Measurements from ENCODE around the gene GC. TPM values are rescaled to one million over a fixed set of nuclear protein-coding genes. Genes with fewer than 3 reads are reported as not detected.

Gene GC
- total and polyA plus RNA-seq, 9 of the 15 experiments (the other 6 are each of a cell fraction or from before 2014, with no cell fraction given): 0.44 TPM; not detected in 8

DNA sequence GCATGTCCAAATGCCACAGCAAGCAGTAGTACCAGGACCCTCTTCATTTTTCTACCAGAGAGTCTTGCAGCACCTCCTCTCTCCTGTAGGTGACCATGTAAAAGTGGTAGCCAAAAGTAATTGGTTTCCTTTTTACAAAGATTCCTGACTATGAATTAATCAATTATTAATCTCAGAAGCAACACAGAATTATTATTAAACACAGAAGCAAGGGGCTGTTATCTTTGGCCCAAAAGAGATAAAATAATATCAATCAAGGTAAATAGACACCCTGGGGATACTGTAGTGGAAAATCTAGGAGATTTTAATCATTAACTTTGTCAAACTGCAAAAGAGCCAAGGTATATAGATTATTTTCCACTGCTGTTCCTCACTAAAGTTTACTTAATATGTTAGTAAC lies at the start of gene GC (continued):
- TF ChIP-seq, protein P1, sequence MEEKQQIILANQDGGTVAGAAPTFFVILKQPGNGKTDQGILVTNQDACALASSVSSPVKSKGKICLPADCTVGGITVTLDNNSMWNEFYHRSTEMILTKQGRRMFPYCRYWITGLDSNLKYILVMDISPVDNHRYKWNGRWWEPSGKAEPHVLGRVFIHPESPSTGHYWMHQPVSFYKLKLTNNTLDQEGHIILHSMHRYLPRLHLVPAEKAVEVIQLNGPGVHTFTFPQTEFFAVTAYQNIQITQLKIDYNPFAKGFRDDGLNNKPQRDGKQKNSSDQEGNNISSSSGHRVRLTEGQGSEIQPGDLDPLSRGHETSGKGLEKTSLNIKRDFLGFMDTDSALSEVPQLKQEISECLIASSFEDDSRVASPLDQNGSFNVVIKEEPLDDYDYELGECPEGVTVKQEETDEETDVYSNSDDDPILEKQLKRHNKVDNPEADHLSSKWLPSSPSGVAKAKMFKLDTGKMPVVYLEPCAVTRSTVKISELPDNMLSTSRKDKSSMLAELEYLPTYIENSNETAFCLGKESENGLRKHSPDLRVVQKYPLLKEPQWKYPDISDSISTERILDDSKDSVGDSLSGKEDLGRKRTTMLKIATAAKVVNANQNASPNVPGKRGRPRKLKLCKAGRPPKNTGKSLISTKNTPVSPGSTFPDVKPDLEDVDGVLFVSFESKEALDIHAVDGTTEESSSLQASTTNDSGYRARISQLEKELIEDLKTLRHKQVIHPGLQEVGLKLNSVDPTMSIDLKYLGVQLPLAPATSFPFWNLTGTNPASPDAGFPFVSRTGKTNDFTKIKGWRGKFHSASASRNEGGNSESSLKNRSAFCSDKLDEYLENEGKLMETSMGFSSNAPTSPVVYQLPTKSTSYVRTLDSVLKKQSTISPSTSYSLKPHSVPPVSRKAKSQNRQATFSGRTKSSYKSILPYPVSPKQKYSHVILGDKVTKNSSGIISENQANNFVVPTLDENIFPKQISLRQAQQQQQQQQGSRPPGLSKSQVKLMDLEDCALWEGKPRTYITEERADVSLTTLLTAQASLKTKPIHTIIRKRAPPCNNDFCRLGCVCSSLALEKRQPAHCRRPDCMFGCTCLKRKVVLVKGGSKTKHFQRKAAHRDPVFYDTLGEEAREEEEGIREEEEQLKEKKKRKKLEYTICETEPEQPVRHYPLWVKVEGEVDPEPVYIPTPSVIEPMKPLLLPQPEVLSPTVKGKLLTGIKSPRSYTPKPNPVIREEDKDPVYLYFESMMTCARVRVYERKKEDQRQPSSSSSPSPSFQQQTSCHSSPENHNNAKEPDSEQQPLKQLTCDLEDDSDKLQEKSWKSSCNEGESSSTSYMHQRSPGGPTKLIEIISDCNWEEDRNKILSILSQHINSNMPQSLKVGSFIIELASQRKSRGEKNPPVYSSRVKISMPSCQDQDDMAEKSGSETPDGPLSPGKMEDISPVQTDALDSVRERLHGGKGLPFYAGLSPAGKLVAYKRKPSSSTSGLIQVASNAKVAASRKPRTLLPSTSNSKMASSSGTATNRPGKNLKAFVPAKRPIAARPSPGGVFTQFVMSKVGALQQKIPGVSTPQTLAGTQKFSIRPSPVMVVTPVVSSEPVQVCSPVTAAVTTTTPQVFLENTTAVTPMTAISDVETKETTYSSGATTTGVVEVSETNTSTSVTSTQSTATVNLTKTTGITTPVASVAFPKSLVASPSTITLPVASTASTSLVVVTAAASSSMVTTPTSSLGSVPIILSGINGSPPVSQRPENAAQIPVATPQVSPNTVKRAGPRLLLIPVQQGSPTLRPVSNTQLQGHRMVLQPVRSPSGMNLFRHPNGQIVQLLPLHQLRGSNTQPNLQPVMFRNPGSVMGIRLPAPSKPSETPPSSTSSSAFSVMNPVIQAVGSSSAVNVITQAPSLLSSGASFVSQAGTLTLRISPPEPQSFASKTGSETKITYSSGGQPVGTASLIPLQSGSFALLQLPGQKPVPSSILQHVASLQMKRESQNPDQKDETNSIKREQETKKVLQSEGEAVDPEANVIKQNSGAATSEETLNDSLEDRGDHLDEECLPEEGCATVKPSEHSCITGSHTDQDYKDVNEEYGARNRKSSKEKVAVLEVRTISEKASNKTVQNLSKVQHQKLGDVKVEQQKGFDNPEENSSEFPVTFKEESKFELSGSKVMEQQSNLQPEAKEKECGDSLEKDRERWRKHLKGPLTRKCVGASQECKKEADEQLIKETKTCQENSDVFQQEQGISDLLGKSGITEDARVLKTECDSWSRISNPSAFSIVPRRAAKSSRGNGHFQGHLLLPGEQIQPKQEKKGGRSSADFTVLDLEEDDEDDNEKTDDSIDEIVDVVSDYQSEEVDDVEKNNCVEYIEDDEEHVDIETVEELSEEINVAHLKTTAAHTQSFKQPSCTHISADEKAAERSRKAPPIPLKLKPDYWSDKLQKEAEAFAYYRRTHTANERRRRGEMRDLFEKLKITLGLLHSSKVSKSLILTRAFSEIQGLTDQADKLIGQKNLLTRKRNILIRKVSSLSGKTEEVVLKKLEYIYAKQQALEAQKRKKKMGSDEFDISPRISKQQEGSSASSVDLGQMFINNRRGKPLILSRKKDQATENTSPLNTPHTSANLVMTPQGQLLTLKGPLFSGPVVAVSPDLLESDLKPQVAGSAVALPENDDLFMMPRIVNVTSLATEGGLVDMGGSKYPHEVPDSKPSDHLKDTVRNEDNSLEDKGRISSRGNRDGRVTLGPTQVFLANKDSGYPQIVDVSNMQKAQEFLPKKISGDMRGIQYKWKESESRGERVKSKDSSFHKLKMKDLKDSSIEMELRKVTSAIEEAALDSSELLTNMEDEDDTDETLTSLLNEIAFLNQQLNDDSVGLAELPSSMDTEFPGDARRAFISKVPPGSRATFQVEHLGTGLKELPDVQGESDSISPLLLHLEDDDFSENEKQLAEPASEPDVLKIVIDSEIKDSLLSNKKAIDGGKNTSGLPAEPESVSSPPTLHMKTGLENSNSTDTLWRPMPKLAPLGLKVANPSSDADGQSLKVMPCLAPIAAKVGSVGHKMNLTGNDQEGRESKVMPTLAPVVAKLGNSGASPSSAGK (IDR thresholded peaks at IDR 0.05): no peak
- TF ChIP-seq ZKSCAN3 (CRISPR knock-in tag; IDR thresholded peaks at IDR 0.05) (no peak), ZNF197 (CRISPR knock-in tag; IDR thresholded peaks at IDR 0.05; ENCODE audit: low read depth) (no peak), HIVEP1 (CRISPR knock-in tag; IDR thresholded peaks at IDR 0.05) (no peak), ZNF174 (CRISPR knock-in tag; IDR thresholded peaks at IDR 0.05) (no peak), ZNF263 (CRISPR knock-in tag; IDR thresholded peaks at IDR 0.05; ENCODE audit: borderline replicate concordance) (no peak)
- TF ChIP-seq, protein P2, sequence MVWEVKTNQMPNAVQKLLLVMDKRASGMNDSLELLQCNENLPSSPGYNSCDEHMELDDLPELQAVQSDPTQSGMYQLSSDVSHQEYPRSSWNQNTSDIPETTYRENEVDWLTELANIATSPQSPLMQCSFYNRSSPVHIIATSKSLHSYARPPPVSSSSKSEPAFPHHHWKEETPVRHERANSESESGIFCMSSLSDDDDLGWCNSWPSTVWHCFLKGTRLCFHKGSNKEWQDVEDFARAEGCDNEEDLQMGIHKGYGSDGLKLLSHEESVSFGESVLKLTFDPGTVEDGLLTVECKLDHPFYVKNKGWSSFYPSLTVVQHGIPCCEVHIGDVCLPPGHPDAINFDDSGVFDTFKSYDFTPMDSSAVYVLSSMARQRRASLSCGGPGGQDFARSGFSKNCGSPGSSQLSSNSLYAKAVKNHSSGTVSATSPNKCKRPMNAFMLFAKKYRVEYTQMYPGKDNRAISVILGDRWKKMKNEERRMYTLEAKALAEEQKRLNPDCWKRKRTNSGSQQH (CRISPR knock-in tag; IDR thresholded peaks at IDR 0.05): no peak

All from K562 (cell line).